GOT3 (cell line): ENCODE measurements around the gene AK9.

ENCODE experiments used
- DNase-seq: peaks from one replicate; lab custom pipeline; 2025; ENCODE audit warnings: mixed read lengths; lab: John Stamatoyannopoulos, UW

The AK9 gene

GRCh38 chr6:109456710-109457561 is 234.1 kb downstream of the AK9 start:
- no peak for DNase-seq

GRCh38 chr6:109456111-109456583 is 234.9 kb downstream of the AK9 start:
- DNase-seq: no peak

GRCh38 chr6:109455437-109456110 is 235.4 kb downstream of the AK9 start, which contains the start of gene MICAL1:
TSS of gene MICAL1 (minus strand) at chr6:109455772. CDS start at chr6:109454196, 1,576 bp downstream.
- DNase-seq: peak; percentile 12

- DNase-seq: no peak
Measured at GRCh38 chr6:109454496-109455436, 236.2 kb downstream of the AK9 start.

DNA sequence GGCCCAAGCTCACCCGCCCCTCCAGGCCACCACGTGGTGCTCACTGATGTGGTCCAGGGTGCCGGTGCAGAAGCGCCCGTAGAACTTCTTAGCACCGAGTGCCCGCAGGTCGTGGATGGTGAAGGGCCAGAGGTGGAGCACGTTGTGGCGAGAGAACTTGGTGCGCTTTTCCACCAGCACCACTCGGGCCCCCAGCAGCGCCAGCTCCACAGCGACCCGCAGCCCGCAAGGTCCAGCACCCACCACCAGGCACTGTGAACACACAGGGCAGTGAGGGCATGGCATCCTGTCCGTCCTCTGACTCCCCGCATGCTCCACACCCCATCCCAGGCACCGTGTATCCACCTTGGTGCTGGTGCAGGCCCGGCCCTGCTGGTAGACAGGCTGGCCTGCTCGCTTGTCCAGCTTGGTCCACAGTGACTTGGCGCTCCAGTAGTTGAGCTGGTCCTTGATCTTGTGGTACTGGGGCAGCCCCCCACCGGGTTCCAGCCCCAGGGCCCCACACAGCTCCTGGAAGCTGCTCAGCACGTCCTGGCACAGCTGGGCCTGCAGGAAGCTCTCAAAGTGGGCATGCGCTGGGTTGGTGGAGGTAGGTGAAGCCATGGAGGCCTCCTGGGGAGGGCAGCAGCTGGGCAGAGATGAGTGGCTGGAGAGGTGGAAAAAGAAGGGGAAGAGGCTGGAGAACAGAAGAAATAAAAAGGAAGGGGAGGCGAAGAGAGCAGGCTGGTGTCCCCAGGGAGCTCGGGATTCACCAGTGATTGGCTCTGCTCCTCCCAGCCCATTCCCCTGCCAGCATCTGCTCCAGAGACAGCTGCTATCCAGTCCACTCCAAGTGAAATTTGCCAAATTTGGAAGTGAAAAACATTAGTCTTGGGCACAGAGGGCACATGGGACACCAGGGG is 237.2 kb downstream of the AK9 start:
- DNase-seq: no peak

GRCh38 chr6:109453156-109453555 is 237.8 kb downstream of the AK9 start:
- DNase-seq: no peak

DNA sequence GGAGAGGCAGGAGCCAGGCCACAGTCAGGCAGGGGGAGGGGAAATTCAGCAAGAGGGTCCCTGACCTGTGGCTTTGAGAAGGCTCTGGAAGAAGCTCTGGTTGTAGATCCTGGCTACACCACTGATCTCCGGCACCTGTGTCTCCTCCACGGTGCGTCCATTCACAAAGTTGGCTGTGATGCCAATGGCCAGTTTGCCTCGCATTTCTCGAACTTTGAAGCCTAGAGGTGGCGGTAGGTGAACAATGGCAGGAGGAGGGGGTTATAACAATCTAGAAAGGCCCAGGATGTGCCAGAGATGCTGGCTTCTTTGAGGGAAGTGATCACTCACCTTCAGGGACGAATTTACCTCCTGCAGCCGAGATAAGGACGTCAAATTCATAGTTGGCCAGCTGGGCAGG is 238.8 kb downstream of the AK9 start:
- no peak for DNase-seq

- DNase-seq: no peak
Measured at GRCh38 chr6:109451376-109451775, 239.6 kb downstream of the AK9 start.

DNA sequence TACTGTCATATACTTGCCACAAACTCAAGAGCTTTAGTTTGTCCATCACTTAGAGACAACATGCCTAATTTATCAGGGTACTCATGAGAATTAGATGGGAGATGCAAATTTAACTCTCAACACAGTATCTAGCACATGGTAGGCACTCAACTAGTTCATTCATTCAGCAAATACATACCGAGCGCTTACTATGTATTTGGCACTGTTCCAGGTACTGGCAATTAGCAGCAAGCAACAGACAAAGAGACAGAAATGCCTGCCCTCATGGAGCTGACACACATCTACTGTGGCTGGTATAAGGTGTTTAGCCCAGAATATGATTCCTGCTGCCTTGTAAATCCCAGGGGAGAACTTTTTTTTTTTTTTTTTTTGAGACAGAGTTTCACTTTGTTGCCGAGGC is 240.2 kb downstream of the AK9 start:
- DNase-seq: no peak

DNA sequence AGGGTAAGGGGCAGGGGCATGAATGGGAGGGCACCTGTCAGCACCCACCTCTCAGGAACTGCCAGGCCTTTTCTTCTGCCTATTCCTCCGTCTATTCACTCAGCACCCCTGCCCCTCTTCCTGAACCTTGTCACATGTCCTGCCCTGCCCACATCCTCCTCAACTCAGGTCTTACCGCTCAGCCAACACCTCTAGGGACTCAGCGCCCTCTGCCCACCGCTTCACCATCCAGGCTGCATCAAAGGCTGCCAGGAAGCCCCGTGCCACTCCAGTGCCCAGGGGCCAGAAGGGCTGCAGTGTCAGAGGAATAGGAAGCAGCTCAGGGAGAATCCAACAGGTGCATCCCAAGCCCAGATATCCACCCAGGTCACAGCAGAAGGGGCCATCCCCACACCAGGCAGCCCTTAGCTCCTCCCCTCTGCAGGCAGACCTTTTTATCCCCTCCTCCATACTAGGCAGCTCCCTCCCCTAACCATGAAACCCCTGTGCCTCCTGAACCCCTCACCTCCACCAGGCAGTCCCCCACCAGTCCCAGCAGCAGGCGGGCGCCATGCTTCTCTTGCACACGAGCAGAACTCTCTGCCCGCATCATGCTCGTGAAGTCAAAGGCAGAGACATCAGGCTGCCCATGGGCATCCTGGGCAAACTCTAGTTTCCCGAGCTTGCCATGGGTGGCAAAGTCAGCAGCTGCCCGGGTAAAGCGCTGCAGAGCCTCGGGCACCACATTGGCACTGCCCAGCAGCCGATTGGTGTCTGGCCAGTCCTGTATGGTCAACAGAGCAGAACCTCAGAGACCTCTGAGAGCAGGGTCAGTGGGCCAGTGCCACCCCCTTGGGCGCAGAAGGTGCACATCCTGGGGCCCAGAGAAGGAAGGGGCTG is 241.0 kb downstream of the AK9 start:
- no peak for DNase-seq

GRCh38 chr6:109449064-109449794 is 241.8 kb downstream of the AK9 start:
- DNase-seq: no peak

DNA sequence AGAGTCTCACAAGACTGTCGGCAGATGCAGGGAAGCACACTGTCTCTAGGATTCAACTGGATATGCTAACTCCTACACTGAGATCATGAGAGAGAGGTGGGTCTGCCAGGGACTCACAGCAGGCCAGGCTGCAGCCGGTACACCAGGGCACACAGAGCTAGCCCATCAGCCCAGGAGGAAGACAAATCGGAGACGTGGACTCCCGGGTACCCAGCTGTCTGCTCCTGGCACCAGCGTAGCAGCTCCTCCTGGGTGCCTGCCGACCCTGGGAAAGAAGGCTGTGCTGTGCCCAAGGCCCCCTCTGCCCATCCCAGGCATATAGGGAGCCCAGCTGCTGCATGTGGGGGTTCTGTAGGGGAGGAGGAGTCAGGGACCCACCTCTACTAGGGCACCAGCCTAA is 242.4 kb downstream of the AK9 start:
- no peak for DNase-seq

- DNase-seq: no peak
Measured at GRCh38 chr6:109447878-109448555, 243.0 kb downstream of the AK9 start.

DNA sequence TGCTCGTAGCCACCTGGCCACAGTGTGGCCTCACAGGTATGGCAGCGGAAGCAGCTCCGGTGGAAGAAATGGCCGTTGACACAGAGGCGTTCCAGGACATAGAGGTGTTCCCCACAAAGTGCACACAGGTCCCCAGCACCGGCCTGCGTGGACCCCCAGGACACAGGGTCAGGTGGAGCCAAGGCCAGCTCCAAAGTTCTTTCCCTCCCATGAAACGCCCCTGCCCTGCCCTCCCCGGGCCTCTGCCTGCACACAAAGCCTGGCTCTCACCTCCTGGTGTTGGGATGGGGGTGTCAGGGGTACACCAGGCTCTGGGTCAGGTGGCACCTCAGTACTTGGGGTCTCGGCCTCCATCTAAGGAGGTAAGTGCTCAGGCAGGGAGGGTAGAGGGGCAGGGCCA is 243.9 kb downstream of the AK9 start:
- no peak for DNase-seq

- DNase-seq: no peak
Measured at GRCh38 chr6:109446541-109446940, 244.5 kb downstream of the AK9 start.

DNA sequence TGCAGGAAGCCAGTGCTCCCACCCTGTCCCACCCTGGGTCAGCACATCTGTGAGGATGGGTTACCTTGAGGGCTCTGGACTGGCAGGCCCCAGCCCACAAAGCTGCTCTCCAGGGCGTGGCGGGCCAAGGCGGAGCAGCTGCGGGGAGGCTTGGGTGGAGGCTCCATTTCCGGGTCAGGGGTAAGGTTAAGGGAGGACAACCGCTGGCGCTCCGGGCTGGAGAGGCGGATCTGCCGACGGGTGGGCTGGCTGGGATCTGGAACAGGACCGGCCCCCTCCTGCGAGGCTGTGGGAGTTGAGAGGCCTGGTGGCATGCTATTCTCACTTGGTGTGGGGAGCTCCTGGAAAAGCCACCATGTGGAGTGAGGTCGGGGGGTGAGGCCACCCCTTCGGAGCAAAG is 244.9 kb downstream of the AK9 start:
- no peak for DNase-seq

DNA sequence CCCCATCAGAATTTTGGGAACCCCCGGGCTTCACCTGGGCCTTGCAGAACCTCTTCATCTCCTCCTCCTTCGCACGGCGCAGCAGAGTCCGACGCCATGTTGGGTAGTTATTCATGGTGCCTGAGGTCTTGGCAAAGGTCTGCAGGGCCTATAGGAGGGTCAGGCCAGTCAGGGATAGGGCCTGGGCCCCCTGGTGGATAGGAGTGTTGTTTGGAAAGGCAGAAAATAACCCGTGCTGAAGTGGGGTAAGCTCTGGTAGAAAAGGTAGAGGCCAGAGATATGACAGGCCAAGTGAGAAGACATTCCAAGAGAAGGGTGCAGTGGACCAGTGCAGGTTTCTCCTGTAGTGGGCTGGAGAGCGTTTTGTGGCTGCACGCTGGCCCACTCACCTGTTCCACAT is 245.6 kb downstream of the AK9 start:
- DNase-seq: no peak

GRCh38 chr6:109443425-109443950 is 247.5 kb downstream of the AK9 start:
- DNase-seq: no peak
